MM.1S (cell line): ENCODE measurements around the gene MKNK2.

Source experiments
- DNase-seq: peaks from one replicate; pipeline ENCODE4 v3.0.0-alpha.2; 2015
- H2AFZ ChIP-seq: fragments of 300-600 bp; sonication (generic); 2 replicates; pipeline ENCODE4 v1.6.0; 2016; ENCODE audit warnings: antibody characterized with exemption, low read length
- H3F3A ChIP-seq: fragments of 300-600 bp; sonication (generic); 2 replicates; pipeline ENCODE4 v1.6.1; 2016; ENCODE audit warnings: mild to moderate bottlenecking, antibody characterized with exemption, low read length, moderate library complexity, mixed read lengths; ENCODE audit not compliant: insufficient read depth
- H3K27ac ChIP-seq: fragments of 300-600 bp; sonication (generic); 2 replicates; pipeline ENCODE4 v1.5.1; 2016; ENCODE audit warnings: mild to moderate bottlenecking, low read length
- H3K27me3 ChIP-seq: fragments of 300-600 bp; sonication (generic); replicated peaks from 2 replicates; pipeline ENCODE4 v1.6.0; 2016; ENCODE audit warnings: low read length; ENCODE audit not compliant: insufficient read depth
- H3K36me3 ChIP-seq: fragments of 300-600 bp; sonication (generic); replicated peaks from 2 replicates; pipeline ENCODE4 v1.6.1; 2016; ENCODE audit warnings: mild to moderate bottlenecking, low read length, mixed read lengths; ENCODE audit not compliant: insufficient read depth
- H3K4me1 ChIP-seq: fragments of 300-600 bp; sonication (generic); 2 replicates; pipeline ENCODE4 v1.6.1; 2016; ENCODE audit warnings: low read length, mixed read lengths
- H3K4me2 ChIP-seq: fragments of 300-600 bp; sonication (generic); 2 replicates; pipeline ENCODE4 v1.6.0; 2016; ENCODE audit warnings: low read depth, low read length
- H3K4me3 ChIP-seq: fragments of 300-600 bp; sonication (generic); 2 replicates; pipeline ENCODE4 v1.5.1; 2016; ENCODE audit warnings: low read length, mixed read lengths
- H3K79me2 ChIP-seq: fragments of 300-600 bp; sonication (generic); 2 replicates; pipeline ENCODE4 v1.6.1; 2016; ENCODE audit warnings: mixed run types, low read length, mixed read lengths
- H3K9ac ChIP-seq: fragments of 300-600 bp; sonication (generic); 2 replicates; pipeline ENCODE4 v1.6.1; 2016; ENCODE audit warnings: low read length, mixed read lengths
- H3K9me2 ChIP-seq: fragments of 300-600 bp; sonication (generic); replicated peaks from 2 replicates; pipeline ENCODE4 v1.6.1; 2016; ENCODE audit warnings: mild to moderate bottlenecking, low read length, mixed read lengths; ENCODE audit not compliant: insufficient read depth
- H3K9me3 ChIP-seq: fragments of 300-600 bp; sonication (generic); replicated peaks from 2 replicates; pipeline ENCODE4 v1.6.1; 2016; ENCODE audit warnings: mild to moderate bottlenecking, low read length, mixed read lengths; ENCODE audit not compliant: insufficient read depth
- H4K20me1 ChIP-seq: fragments of 300-600 bp; sonication (generic); 2 replicates; pipeline ENCODE4 v1.6.1; 2016; ENCODE audit warnings: mild to moderate bottlenecking, low read length, moderate library complexity, mixed read lengths; ENCODE audit not compliant: insufficient read depth
- EZH2 ChIP-seq: fragments of 300-600 bp; sonication (generic); optimal IDR thresholded peaks from 2 replicates; pipeline ENCODE3; 2017; ENCODE audit warnings: low read depth, mild to moderate bottlenecking, antibody characterized with exemption, low read length, mixed read lengths
- EZH2phosphoT487 ChIP-seq: fragments of 300-600 bp; sonication (generic); IDR thresholded peaks from 2 replicates; pipeline ENCODE4 v1.6.1; 2018; ENCODE audit warnings: antibody characterized with exemption, low read length
- TF ChIP-seq, protein P1 (sequence below): fragments of 300-600 bp; sonication (generic); IDR thresholded peaks from 2 replicates; pipeline ENCODE4 v1.5.1; 2016; ENCODE audit warnings: antibody characterized with exemption, low read length, mixed read lengths

The MKNK2 gene

DNA sequence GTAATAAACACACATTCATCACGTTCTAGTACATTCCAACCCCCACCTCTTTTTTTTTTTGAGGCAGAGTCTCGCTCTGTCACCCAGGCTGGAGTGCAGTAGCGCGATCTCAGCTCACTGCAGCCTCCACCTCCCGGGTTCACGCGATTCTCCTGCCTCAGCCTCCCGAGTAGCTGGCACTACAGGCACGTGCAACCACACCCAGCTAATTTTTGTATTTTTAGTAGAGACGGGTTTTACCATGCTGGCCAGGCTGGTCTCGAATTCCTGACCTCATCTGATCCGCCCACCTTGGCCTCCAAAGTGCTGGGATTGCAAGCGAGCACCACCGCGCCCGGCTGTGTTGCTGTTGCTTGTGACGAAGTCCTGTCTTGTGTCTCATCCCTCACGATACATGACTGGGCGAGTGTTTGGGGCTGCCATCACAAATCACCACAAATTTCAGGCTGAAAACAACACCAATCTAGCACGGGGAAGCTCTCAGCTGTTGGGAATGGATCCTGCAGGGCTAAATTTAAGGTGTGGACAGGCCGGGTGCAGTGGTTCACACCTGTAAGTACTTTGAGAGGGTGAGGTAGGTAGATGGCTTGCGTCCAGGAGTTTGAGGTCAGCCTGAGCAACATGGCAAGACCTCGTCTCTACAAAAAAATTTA is 29.4 kb upstream of the MKNK2 start:
- H3K36me3 ChIP-seq = peaks cover 39% of the 10 kb centered on the region
- no peaks in the 10 kb centered on the region for H3K9me3 ChIP-seq
- H3K4me3 ChIP-seq = no peak overlapping the region
- H3F3A ChIP-seq = peaks cover 46% of the 10 kb centered on the region
- no peak overlapping the region for H3K4me2 ChIP-seq
- peaks cover 10% of the 10 kb centered on the region for H3K4me1 ChIP-seq
- H3K27me3 ChIP-seq = no peaks in the 10 kb centered on the region
- H3K9me2 ChIP-seq = no peaks in the 10 kb centered on the region
- H2AFZ ChIP-seq = no peak overlapping the region
- TF ChIP-seq EZH2 = no peak
- TF ChIP-seq EZH2phosphoT487 = no peak
- TF ChIP-seq, protein P1, sequence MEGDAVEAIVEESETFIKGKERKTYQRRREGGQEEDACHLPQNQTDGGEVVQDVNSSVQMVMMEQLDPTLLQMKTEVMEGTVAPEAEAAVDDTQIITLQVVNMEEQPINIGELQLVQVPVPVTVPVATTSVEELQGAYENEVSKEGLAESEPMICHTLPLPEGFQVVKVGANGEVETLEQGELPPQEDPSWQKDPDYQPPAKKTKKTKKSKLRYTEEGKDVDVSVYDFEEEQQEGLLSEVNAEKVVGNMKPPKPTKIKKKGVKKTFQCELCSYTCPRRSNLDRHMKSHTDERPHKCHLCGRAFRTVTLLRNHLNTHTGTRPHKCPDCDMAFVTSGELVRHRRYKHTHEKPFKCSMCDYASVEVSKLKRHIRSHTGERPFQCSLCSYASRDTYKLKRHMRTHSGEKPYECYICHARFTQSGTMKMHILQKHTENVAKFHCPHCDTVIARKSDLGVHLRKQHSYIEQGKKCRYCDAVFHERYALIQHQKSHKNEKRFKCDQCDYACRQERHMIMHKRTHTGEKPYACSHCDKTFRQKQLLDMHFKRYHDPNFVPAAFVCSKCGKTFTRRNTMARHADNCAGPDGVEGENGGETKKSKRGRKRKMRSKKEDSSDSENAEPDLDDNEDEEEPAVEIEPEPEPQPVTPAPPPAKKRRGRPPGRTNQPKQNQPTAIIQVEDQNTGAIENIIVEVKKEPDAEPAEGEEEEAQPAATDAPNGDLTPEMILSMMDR = no peak
- H4K20me1 ChIP-seq = peaks cover 52% of the 10 kb centered on the region
- no peak overlapping the region for H3K9ac ChIP-seq
- peaks cover 97% of the 10 kb centered on the region for H3K79me2 ChIP-seq
- H3K27ac ChIP-seq = no peak overlapping the region
- DNase-seq = no peak

DNA sequence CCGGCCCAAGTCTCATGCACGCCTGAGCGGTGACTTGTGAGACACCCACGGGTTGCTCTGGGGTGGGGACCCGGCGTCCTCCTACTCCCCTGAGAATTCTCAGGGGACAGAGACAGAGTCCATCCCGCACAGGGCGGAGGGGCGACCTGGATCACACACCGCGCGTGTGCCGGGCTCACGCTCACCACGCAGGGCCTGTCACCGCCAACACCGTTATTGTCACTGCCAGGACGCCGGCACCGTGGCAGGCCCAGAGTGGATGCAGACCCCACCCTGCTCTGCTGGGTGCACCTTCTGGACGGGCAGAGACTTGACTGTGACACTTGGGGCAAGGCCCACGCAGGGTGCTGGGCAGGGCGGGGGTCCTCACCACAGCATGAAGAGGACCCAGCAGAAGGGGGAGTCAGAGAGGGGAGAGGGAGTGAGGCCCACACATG is 28.8 kb upstream of the MKNK2 start:
- Histone ChIP-seq H3K36me3 (peaks cover 44% of the 10 kb centered on the region), H3K4me1 (peaks cover 10% of the 10 kb centered on the region), H3K4me2 (no peak overlapping the region)

DNA sequence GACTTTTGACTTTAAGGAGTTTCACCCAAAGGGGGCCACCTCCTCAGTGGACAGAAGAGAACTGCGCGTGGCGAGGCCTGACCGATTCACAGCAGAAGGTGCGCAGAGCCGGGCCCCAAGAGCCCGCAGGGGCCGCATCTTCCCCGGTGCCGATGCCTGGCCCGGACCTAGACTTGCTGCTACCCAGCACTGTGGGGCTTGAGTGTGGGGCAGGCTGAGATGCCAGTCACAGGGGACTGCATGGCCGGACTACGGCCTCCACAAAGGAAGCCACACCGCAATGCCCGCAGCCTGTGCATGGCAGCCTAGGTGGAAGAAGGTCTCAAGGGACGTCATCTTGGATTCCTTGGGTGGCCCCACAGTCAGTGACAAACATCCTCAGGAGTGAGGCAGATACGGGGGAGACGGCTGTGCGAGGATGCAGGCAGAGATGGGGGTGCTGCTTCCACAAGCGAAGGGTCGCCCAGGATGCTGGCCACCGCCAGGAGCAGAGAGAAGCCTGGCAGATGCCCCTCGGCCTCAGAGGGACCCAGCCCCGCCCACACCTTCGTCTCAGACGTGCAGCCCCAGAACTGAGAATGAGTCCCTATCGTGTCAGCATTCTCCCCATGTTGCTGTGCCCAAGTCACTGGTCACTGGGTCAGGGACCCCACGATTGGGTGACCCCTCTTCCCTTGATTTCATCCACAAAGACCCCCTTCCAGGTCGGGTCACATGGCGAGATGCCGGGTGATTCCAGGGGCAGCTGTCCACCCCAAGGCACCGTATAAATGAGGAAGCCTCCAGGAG is 28.2 kb upstream of the MKNK2 start:
- Histone ChIP-seq H3K36me3 (peaks cover 44% of the 10 kb centered on the region), H3K4me2 (no peak overlapping the region)

More for the DNA sequence above, 28.8 kb upstream of the MKNK2 start:
- Histone ChIP-seq H2AFZ (no peak overlapping the region), H3F3A (peaks cover 48% of the 10 kb centered on the region), H3K9me2 (no peaks in the 10 kb centered on the region), H3K9ac (no peak overlapping the region), H3K9me3 (no peaks in the 10 kb centered on the region), H3K4me3 (no peak overlapping the region), H3K27me3 (no peaks in the 10 kb centered on the region), H3K79me2 (peaks cover 100% of the 10 kb centered on the region), H4K20me1 (peaks cover 56% of the 10 kb centered on the region), H3K27ac (no peak overlapping the region)
- TF ChIP-seq, protein P1 = no peak
- TF ChIP-seq EZH2phosphoT487 (no peak), EZH2 (no peak)
- no peak for DNase-seq

More for the DNA sequence above, 28.2 kb upstream of the MKNK2 start:
- H3K27me3 ChIP-seq = no peaks in the 10 kb centered on the region
- H3K4me3 ChIP-seq = no peak overlapping the region
- H4K20me1 ChIP-seq = peaks cover 56% of the 10 kb centered on the region
- H3F3A ChIP-seq = peaks cover 45% of the 10 kb centered on the region
- no peaks in the 10 kb centered on the region for H3K9me2 ChIP-seq
- no peak overlapping the region for H3K9ac ChIP-seq
- H3K4me1 ChIP-seq = peaks cover 10% of the 10 kb centered on the region
- H3K9me3 ChIP-seq = no peaks in the 10 kb centered on the region
- TF ChIP-seq EZH2 (no peak), EZH2phosphoT487 (no peak)
- TF ChIP-seq, protein P1 = no peak
- H3K79me2 ChIP-seq = peaks cover 98% of the 10 kb centered on the region
- H3K27ac ChIP-seq = no peak overlapping the region
- no peak for DNase-seq
- no peak overlapping the region for H2AFZ ChIP-seq
